Adrenal gland (tissue), 5 donors: ENCODE results near the gene SHISA2.

Experiments used
- POLR2A ChIP-seq, 2 donors: fragments of 450-650 bp; IDR thresholded peaks; one replicate each; pipeline ENCODE4 v1.6.1; 2017; ENCODE audit warnings: antibody characterized with exemption in 2 of 2, mild to moderate bottlenecking in 2 of 2, moderate library complexity in 1 of 2
- TF ChIP-seq, protein P1 (sequence below), 6 experiments: fragments of 450-650 bp in 4 of 6; fragments of 200-600 bp in 2 of 6; sonication (generic) in 1 of 6; IDR thresholded peaks; 1 replicate in 5 of 6; 2 replicates in 1 of 6; pipeline versions ENCODE4 v1.5.1 to v1.8.0; 2016 to 2021; ENCODE audit warnings: antibody characterized with exemption in 6 of 6, mild to moderate bottlenecking in 2 of 6, moderate library complexity in 1 of 6
- donor health status: DM: no; HTN: no; CAD: no.

DNA sequence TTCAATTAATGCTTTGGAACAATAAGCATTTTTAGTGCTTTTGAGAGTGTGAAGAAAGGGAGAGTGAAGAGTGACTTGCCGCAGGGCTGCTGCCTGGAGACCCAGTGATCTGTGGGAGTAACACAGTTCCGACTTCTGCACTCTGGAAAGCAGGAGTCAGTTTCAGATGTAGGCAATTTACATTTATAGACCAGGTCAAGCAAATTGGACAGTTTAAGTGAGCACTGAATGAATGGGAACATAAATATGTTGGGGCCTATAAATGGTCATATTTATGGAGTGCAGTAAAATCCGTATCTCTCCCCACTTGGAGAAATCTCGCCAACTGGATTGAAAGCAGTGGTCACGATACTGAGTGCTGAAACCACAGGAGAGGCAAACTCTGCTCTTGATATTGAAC lies 9.4 kb upstream of the SHISA2 start:
- TF ChIP-seq, protein P1, sequence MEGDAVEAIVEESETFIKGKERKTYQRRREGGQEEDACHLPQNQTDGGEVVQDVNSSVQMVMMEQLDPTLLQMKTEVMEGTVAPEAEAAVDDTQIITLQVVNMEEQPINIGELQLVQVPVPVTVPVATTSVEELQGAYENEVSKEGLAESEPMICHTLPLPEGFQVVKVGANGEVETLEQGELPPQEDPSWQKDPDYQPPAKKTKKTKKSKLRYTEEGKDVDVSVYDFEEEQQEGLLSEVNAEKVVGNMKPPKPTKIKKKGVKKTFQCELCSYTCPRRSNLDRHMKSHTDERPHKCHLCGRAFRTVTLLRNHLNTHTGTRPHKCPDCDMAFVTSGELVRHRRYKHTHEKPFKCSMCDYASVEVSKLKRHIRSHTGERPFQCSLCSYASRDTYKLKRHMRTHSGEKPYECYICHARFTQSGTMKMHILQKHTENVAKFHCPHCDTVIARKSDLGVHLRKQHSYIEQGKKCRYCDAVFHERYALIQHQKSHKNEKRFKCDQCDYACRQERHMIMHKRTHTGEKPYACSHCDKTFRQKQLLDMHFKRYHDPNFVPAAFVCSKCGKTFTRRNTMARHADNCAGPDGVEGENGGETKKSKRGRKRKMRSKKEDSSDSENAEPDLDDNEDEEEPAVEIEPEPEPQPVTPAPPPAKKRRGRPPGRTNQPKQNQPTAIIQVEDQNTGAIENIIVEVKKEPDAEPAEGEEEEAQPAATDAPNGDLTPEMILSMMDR (IDR thresholded peaks at IDR 0.05): no peak
- TF ChIP-seq POLR2A (IDR thresholded peaks at IDR 0.05): no peak
